Measurements from ENCODE around the gene BCAP29. TPM values are rescaled to one million over a fixed set of nuclear protein-coding genes. Genes with fewer than 3 reads are reported as not detected.

The BCAP29 gene
- total RNA-seq, 1 experiment from 2014 or later = 17.6 TPM

- peaks cover 8% of the 10 kb centered on the region for H3K36me3 Mint-ChIP-seq (ENCODE audit: insufficient read depth, unreplicated experiment)
- H3K9me3 Mint-ChIP-seq (ENCODE audit: low read depth, unreplicated experiment) = no peaks in the 10 kb centered on the region
- CTCF ChIA-PET = no interaction called here
- no peak for TF ChIP-seq CTCF (IDR thresholded peaks at IDR 0.05; ENCODE audit: unreplicated experiment)
- H3K27me3 Mint-ChIP-seq (ENCODE audit: unreplicated experiment) = no peaks in the 10 kb centered on the region
- no peaks in the 10 kb centered on the region for H3K4me1 Mint-ChIP-seq (ENCODE audit: low read depth, unreplicated experiment)
- no peak overlapping the region for H3K4me3 Mint-ChIP-seq (ENCODE audit: low read depth, unreplicated experiment)
- intact Hi-C loops (cut with micrococcal nuclease; ENCODE audit: unreplicated experiment) = no loop called here
- DNase-seq = no peak
- BruUV-seq (replicated peaks) = no TSS peak
- no peak overlapping the region for H3K27ac Mint-ChIP-seq (ENCODE audit: unreplicated experiment)
These were observed 17.9 kb downstream of the BCAP29 start for GRCh38 chr7:107597953-107598352.

GRCh38 chr7:107599262-107599661 is 19.2 kb downstream of the BCAP29 start:
- Mint-ChIP-seq H3K27me3 (ENCODE audit: unreplicated experiment) (no peaks in the 10 kb centered on the region), H3K9me3 (ENCODE audit: low read depth, unreplicated experiment) (no peaks in the 10 kb centered on the region), H3K27ac (ENCODE audit: unreplicated experiment) (no peak overlapping the region), H3K36me3 (ENCODE audit: insufficient read depth, unreplicated experiment) (peaks cover 8% of the 10 kb centered on the region), H3K4me3 (ENCODE audit: low read depth, unreplicated experiment) (no peak overlapping the region), H3K4me1 (ENCODE audit: low read depth, unreplicated experiment) (no peaks in the 10 kb centered on the region)
- DNase-seq = no peak
- no TSS peak for BruUV-seq (replicated peaks)
- TF ChIP-seq CTCF (IDR thresholded peaks at IDR 0.05; ENCODE audit: unreplicated experiment) = no peak
- intact Hi-C loops (cut with micrococcal nuclease; ENCODE audit: unreplicated experiment) = no loop called here
- CTCF ChIA-PET = no interaction called here

GRCh38 chr7:107600816-107601215 is 20.8 kb downstream of the BCAP29 start:
- Mint-ChIP-seq H3K36me3 (ENCODE audit: insufficient read depth, unreplicated experiment) (peaks cover 8% of the 10 kb centered on the region), H3K27me3 (ENCODE audit: unreplicated experiment) (no peaks in the 10 kb centered on the region), H3K27ac (ENCODE audit: unreplicated experiment) (no peak overlapping the region), H3K9me3 (ENCODE audit: low read depth, unreplicated experiment) (no peaks in the 10 kb centered on the region), H3K4me1 (ENCODE audit: low read depth, unreplicated experiment) (no peaks in the 10 kb centered on the region), H3K4me3 (ENCODE audit: low read depth, unreplicated experiment) (no peak overlapping the region)
- TF ChIP-seq CTCF (IDR thresholded peaks at IDR 0.05; ENCODE audit: unreplicated experiment) = no peak
- CTCF ChIA-PET = no interaction called here
- no peak for DNase-seq
- intact Hi-C loops (cut with micrococcal nuclease; ENCODE audit: unreplicated experiment) = no loop called here
- BruUV-seq (replicated peaks) = no TSS peak

GRCh38 chr7:107605218-107605815 is 25.3 kb downstream of the BCAP29 start:
- DNase-seq = no peak
- CTCF ChIA-PET = interaction anchor here (0.5 kb wide), 1 partner anchor 391 kb away, joined by 4 read pairs; no protein-coding TSS in a partner anchor
- Mint-ChIP-seq H3K27ac (ENCODE audit: unreplicated experiment) (no peak overlapping the region), H3K4me3 (ENCODE audit: low read depth, unreplicated experiment) (no peak overlapping the region), H3K4me1 (ENCODE audit: low read depth, unreplicated experiment) (no peaks in the 10 kb centered on the region), H3K27me3 (ENCODE audit: unreplicated experiment) (no peaks in the 10 kb centered on the region), H3K36me3 (ENCODE audit: insufficient read depth, unreplicated experiment) (no peaks in the 10 kb centered on the region), H3K9me3 (ENCODE audit: low read depth, unreplicated experiment) (no peaks in the 10 kb centered on the region)
- intact Hi-C loops (cut with micrococcal nuclease; ENCODE audit: unreplicated experiment) = no loop called here
- BruUV-seq (replicated peaks) = no TSS peak
- TF ChIP-seq CTCF (IDR thresholded peaks at IDR 0.05; ENCODE audit: unreplicated experiment) = no peak
